RPMI8226 (cell line): ENCODE results near the gene GRK2.

Experiments used
- DNase-seq: peaks from one replicate; pipeline ENCODE4 v3.0.0-alpha.2; 2015

Gene GRK2

GRCh38 chr11:67271205-67271540 is 4.9 kb downstream of the GRK2 start:
- DNase-seq = no peak

- no peak for DNase-seq
Measured at GRCh38 chr11:67271541-67272284, 5.4 kb downstream of the GRK2 start.

GRCh38 chr11:67272327-67273259 is 6.3 kb downstream of the GRK2 start:
- DNase-seq = no peak

GRCh38 chr11:67273260-67273990 is 7.2 kb downstream of the GRK2 start:
- DNase-seq = no peak

- DNase-seq = no peak
Measured at GRCh38 chr11:67274768-67275605, 8.7 kb downstream of the GRK2 start.

- DNase-seq = no peak
Measured at GRCh38 chr11:67275606-67276409, 9.5 kb downstream of the GRK2 start.

GRCh38 chr11:67276781-67277230 is 10.5 kb downstream of the GRK2 start:
- DNase-seq = peak; percentile 88

GRCh38 chr11:67277231-67277961 is 11.1 kb downstream of the GRK2 start:
- peak; percentile 96 for DNase-seq

- DNase-seq = no peak
Measured at GRCh38 chr11:67278135-67278938, 12.1 kb downstream of the GRK2 start.

GRCh38 chr11:67278939-67279588 is 12.8 kb downstream of the GRK2 start:
- DNase-seq = no peak

GRCh38 chr11:67279589-67280340 is 13.5 kb downstream of the GRK2 start:
- no peak for DNase-seq

GRCh38 chr11:67280341-67280787 is 14.1 kb downstream of the GRK2 start:
- DNase-seq = no peak

GRCh38 chr11:67280788-67281551 is 14.7 kb downstream of the GRK2 start:
- no peak for DNase-seq

- DNase-seq = no peak
Measured at GRCh38 chr11:67281552-67282150, 15.4 kb downstream of the GRK2 start.

GRCh38 chr11:67282155-67282875 is 16.0 kb downstream of the GRK2 start:
- no peak for DNase-seq

- no peak for DNase-seq
Measured at GRCh38 chr11:67282876-67283371, 16.7 kb downstream of the GRK2 start.
